HG02759 (cell line): ENCODE data around the gene BBOX1.
"Not testable (repeated sequence)": the region's sequence is repeated elsewhere in the genome, so short reads cannot be mapped to it uniquely, and the experiment has no call there.

Experiments used
- ATAC-seq: cut with Tn5 transposase; IDR thresholded peaks from one replicate; pipeline ENCODE4 v1.9.1; 2021; ENCODE audit warnings: mild to moderate bottlenecking, moderate library complexity; ENCODE audit not compliant: unreplicated experiment

BBOX1 gene

DNA sequence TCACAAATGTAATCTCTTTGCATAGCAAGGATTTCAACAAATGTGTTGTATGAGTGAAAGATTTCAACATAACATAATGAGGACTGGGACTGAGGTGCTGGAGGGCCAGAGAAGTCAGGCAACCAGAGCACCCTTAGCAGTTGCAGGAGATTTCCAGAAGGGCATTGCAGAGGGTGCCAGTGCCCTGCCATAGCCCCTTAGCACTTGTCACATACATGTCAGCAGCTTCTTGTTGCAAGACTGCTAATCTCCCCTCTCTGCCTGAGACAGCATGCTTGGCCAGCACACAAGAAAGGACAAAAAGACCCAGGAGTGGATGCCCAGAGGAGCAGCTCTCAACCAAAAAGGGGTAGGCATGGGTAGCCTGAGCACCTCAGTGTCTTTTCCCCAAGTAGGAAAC is 43.2 kb downstream of the BBOX1 start:
- no peak for ATAC-seq

DNA sequence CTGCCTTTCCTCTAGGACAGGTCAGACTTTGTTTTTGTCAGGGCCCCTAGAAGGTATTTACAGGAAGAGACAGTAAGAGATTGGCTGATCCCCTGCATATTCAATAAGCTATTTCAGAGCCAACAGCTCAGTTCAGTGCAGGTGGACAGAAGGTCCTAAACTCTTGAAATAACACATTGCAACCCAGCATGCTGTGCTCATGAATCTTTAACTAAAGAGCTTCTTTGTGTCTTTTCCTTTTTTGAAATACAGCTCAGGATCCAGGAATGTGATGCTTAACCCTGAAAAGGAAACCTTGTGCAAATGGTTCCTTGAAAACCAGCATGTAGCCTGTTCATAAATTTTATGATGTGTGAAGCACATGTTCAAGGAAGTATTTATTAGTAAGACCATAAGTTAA is 43.9 kb downstream of the BBOX1 start:
- no peak for ATAC-seq

- no peak for ATAC-seq
Measured at GRCh38 chr11:27085111-27085510, 44.5 kb downstream of the BBOX1 start.

DNA sequence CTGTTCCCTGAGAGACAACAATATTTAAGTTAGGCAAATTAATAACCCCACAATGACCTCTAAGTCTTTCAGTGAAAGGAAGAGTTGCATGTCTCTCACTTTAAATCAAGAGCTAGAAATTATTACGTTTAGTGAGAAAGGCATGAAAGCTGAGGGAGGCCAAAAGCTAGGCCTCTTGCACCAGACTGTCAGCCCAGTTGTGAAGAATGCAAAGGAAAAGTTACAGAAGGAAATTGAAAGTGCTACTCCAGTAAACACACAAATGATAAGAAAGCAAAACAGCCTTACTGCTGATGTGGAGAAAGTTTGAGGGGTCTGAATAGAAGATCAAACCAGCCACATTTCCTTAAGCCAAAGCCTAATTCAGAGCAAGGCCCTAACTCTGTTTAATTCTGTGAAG is 45.0 kb downstream of the BBOX1 start:
- ATAC-seq: no peak

GRCh38 chr11:27087432-27087831 is 46.8 kb downstream of the BBOX1 start:
- no peak for ATAC-seq

GRCh38 chr11:27088353-27088752 is 47.7 kb downstream of the BBOX1 start:
- ATAC-seq: no peak

- ATAC-seq: no peak
Measured at GRCh38 chr11:27089746-27090145, 49.1 kb downstream of the BBOX1 start.

- not testable (repeated sequence) for ATAC-seq
Measured at GRCh38 chr11:27090357-27090948, 49.8 kb downstream of the BBOX1 start.

DNA sequence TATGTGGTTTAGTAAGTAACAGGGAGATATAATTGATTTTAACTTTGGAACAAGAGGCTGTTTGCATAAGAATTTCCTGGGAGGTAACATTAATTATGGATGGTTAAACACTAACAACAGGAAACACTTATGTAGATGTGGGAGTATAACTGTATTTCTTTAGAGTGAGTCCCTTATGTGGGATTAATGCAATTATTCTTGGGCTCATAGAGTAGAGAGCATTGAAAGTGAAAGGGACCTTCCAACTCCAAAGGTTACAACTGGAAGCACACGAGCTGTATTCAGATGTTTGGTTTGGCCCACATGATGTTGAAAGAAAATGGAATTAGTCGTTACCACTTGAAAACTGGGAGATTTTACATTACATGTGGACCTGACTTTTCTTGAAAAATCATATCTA is 53.5 kb downstream of the BBOX1 start:
- ATAC-seq: no peak

DNA sequence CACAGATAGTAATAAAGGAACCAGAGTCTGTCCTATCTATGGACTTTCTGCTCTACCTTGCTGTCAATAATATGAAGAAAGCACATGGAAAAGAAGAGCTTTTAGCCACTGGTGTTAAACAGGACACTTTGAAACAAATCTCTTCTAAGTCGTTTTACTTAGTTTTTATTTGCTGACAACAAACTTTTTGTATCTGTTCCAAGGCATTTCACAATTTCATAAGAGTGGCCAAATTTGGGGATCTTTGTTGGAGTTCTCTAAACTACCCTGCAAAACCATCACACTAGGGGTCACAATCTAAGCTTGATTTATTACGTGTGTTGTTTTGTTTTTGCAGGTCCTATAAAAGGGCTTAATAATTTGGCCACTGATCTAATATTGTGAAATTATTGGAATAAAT is 54.4 kb downstream of the BBOX1 start:
- no peak for ATAC-seq

GRCh38 chr11:27095887-27096286 is 55.3 kb downstream of the BBOX1 start:
- ATAC-seq: no peak

DNA sequence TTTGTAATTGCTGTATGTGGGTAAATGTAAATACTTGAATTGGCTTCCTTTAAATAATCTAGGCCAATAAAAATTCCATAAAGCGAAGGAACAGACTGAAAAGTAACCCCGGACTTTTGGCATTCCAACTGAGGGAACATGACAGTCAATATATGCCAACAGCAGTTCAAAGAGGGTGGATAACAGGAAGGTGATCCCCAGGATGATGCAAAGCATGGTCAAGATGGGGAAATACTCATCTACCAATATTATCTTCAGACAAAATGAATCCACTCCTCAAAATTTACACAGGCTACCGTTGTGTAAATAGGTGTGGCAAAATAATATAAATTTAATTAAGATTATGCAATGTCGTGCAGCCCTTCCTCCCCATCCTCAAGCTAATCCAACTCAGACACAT is 56.9 kb downstream of the BBOX1 start:
- ATAC-seq: no peak

- no peak for ATAC-seq
Measured at GRCh38 chr11:27100534-27100933, 59.9 kb downstream of the BBOX1 start.

- ATAC-seq: no peak
Measured at GRCh38 chr11:27107548-27107947, 66.9 kb downstream of the BBOX1 start.

GRCh38 chr11:27108809-27109208 is 68.2 kb downstream of the BBOX1 start:
- ATAC-seq: no peak

- no peak for ATAC-seq
Measured at GRCh38 chr11:27111896-27112295, 71.3 kb downstream of the BBOX1 start.

DNA sequence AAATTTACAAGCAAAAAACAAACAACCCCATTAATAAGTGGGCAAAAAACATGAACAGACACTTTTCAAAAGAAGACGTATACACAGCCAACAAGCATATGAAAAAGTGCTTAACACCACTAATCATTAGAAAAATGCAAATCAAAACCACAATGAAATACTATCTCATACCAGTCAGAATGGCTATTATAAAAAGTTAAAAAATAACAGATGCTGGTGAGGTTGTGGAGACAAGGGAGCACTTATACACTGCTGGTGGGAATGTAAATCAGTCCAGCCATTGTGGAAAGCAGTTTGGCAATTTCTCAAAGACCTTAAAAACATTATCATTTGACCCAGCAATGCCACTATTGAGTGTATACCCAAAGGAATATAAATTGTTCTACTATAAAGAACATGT is 72.3 kb downstream of the BBOX1 start:
- ATAC-seq: no peak

- no peak for ATAC-seq
Measured at GRCh38 chr11:27115051-27115650, 74.5 kb downstream of the BBOX1 start.

DNA sequence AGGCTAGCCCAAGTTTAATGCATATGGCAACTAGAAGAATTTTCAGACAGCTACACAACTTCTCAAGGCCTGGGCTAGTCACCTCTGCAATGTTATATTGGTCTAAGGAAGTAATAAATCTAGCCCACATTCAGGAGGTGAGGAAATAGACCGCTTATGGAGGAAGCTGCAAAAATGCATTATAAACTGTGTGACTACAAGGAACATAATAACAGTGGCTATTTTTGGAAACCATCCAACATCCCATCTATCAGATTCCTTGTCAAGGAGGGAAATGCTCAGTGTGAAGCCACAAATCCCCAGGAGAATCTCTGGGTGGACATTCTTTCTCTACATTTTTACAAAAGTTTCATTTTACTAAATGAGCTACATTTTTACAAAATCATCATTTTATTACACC is 76.1 kb downstream of the BBOX1 start:
- no peak for ATAC-seq

- no peak for ATAC-seq
Measured at GRCh38 chr11:27118371-27118770, 77.8 kb downstream of the BBOX1 start.

DNA sequence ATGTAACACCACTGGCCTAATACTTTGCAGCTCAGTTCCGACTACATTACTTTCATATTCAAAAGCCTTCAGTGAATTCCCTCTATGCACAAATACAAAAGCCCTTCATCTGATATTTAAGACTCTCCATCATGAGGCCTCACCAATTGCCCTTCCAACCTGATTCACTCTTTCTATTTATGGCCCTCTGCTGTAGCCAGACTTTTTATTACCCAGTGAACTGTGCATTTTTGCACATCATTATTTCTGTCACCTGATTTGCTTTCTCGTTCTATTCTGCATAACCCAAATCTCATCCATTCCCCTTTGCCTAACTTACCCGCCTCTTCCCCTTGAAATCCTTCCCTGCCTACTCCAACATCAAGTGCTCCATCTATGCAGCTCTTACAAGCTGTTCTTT is 78.3 kb downstream of the BBOX1 start:
- ATAC-seq: no peak

- no peak for ATAC-seq
Measured at GRCh38 chr11:27119396-27119795, 78.8 kb downstream of the BBOX1 start.

GRCh38 chr11:27120211-27120610 is 79.6 kb downstream of the BBOX1 start:
- ATAC-seq: no peak
